GM19468 (cell line): ENCODE results near the gene VPS18.
A peak's percentile ranks its signal among the peaks of the same experiment; 100 is the strongest.

Experiments
- ATAC-seq: cut with Tn5 transposase; IDR thresholded peaks from one replicate; pipeline ENCODE4 v1.9.1; 2021; ENCODE audit warnings: mild to moderate bottlenecking, moderate library complexity, moderate number of reproducible peaks; ENCODE audit not compliant: unreplicated experiment; ENCODE audit errors: extremely low read depth

VPS18 gene

GRCh38 chr15:40932156-40932555 is 37.9 kb downstream of the VPS18 start:
- ATAC-seq = no peak

- ATAC-seq = no peak
These were observed 38.6 kb downstream of the VPS18 start for GRCh38 chr15:40932649-40933516.

- ATAC-seq = no peak
These were observed 39.3 kb downstream of the VPS18 start for GRCh38 chr15:40933517-40933902.

- ATAC-seq = no peak
These were observed 40.2 kb downstream of the VPS18 start for GRCh38 chr15:40934457-40934856.

GRCh38 chr15:40936234-40936708 is 42.0 kb downstream of the VPS18 start:
- ATAC-seq = no peak

GRCh38 chr15:40936709-40937666 is 42.7 kb downstream of the VPS18 start:
- ATAC-seq = no peak

GRCh38 chr15:40937762-40938535 is 43.7 kb downstream of the VPS18 start:
- ATAC-seq = no peak

GRCh38 chr15:40938536-40938870 is 44.3 kb downstream of the VPS18 start:
- ATAC-seq = no peak

- no peak for ATAC-seq
These were observed 46.1 kb downstream of the VPS18 start for GRCh38 chr15:40940296-40940801.

- no peak for ATAC-seq
These were observed 46.8 kb downstream of the VPS18 start for GRCh38 chr15:40941068-40941527.

- ATAC-seq = peak; percentile 44
These were observed 47.5 kb downstream of the VPS18 start for GRCh38 chr15:40941528-40942336.

- no peak for ATAC-seq
These were observed 48.1 kb downstream of the VPS18 start for GRCh38 chr15:40942337-40942854.

- no peak for ATAC-seq
These were observed 48.6 kb downstream of the VPS18 start for GRCh38 chr15:40942878-40943277.

- no peak for ATAC-seq
These were observed 49.6 kb downstream of the VPS18 start for GRCh38 chr15:40943764-40944365.

- ATAC-seq = no peak
These were observed 50.5 kb downstream of the VPS18 start for GRCh38 chr15:40944510-40945296.

- no peak for ATAC-seq
These were observed 54.6 kb downstream of the VPS18 start for GRCh38 chr15:40948706-40949473.

GRCh38 chr15:40949756-40950207 is 55.5 kb downstream of the VPS18 start:
- no peak for ATAC-seq
